Measurements from ENCODE around the gene PADI4.

DNA sequence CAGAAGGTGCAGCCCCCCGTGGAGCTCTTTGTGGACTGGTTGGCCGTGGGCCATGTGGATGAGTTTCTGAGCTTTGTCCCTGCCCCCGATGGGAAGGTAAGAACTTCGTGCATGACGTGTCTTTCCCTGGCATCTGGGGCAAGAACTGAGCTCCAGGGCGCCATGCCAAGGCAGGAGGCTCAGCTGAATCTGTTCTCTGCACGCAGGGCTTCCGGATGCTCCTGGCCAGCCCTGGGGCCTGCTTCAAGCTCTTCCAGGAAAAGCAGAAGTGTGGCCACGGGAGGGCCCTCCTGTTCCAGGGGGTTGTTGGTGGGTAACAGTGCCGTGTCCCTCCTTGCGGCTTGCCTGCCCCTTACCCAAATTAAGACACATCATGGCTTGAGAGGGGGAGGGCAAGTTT, 31.4 kb upstream of the PADI4 start:
- TF ChIP-seq CTCF (conservative IDR thresholded peaks at IDR 0.05; ENCODE audit: low read depth, low read length), result no peak
- TF ChIP-seq ELK1 (IDR thresholded peaks at IDR 0.05; ENCODE audit: borderline replicate concordance, low read depth, low read length), result no peak
- no peak for TF ChIP-seq POLR2A (IDR thresholded peaks at IDR 0.05; ENCODE audit: low read depth, low read length)
- TF ChIP-seq RFX5 (IDR thresholded peaks at IDR 0.05; ENCODE audit: low read depth, low read length), result no peak
- TF ChIP-seq MAFK (IDR thresholded peaks at IDR 0.05; ENCODE audit: low read depth, low read length), result no peak
- no peak for TF ChIP-seq USF2 (IDR thresholded peaks at IDR 0.05; ENCODE audit: low read depth, low read length)
- TF ChIP-seq MAZ (IDR thresholded peaks at IDR 0.05; ENCODE audit: borderline replicate concordance, low read depth, low read length), result no peak
- no peak for TF ChIP-seq CEBPB (IDR thresholded peaks at IDR 0.05; ENCODE audit: low read depth, low read length)

All from IMR-90 (cell line).